ENCODE results near the gene VOPP1. TPM values are rescaled to one million over a fixed set of nuclear protein-coding genes. Genes with fewer than 3 reads are reported as not detected.

Gene VOPP1
- total RNA-seq, 2 donors from 2014 or later: 88.9 to 131 TPM

GRCh38 chr7:55441774-55442522, 130.4 kb downstream of the VOPP1 start:
- Histone ChIP-seq H3K4me3 (no peak overlapping the region), H3K4me1 (ENCODE audit: control insufficient read depth in 1 of 2, low read depth in 2 of 2) (peaks cover 0 to 8% of the 10 kb centered on the region in 2 donors), H3K36me3 (no peaks in the 10 kb centered on the region), H3K9me3 (no peaks in the 10 kb centered on the region), H3K27ac (no peak overlapping the region), H3K27me3 (replicated peaks; ENCODE audit: insufficient read depth) (no peaks in the 10 kb centered on the region)
- ATAC-seq (ENCODE audit: insufficient number of reproducible peaks, low FRiP score, low read depth): peak; percentile 55
- TF ChIP-seq CTCF (IDR thresholded peaks at IDR 0.05): no peak
- DNase-seq (ENCODE audit: low spot score): no peak

- H3K27ac ChIP-seq: no peak overlapping the region
- ATAC-seq (ENCODE audit: insufficient number of reproducible peaks, low FRiP score, low read depth): no peak
- TF ChIP-seq CTCF (IDR thresholded peaks at IDR 0.05): no peak
Observed at GRCh38 chr7:55441002-55441401, 131.3 kb downstream of the VOPP1 start.

GRCh38 chr7:55440040-55440690, 132.1 kb downstream of the VOPP1 start:
- no peaks in the 10 kb centered on the region for H3K27me3 ChIP-seq (replicated peaks; ENCODE audit: insufficient read depth)
- DNase-seq (ENCODE audit: low spot score) (no peak), ATAC-seq (ENCODE audit: insufficient number of reproducible peaks, low FRiP score, low read depth) (no peak)
- no peak overlapping the region for H3K27ac ChIP-seq
- H3K9me3 ChIP-seq: no peaks in the 10 kb centered on the region
- H3K4me3 ChIP-seq: no peak overlapping the region
- peaks cover 0 to 8% of the 10 kb centered on the region in 2 donors for H3K4me1 ChIP-seq (ENCODE audit: control insufficient read depth in 1 of 2, low read depth in 2 of 2)
- H3K36me3 ChIP-seq: no peaks in the 10 kb centered on the region
- no peak for TF ChIP-seq CTCF (IDR thresholded peaks at IDR 0.05)

More at GRCh38 chr7:55441002-55441401, 131.3 kb downstream of the VOPP1 start:
- no peak for DNase-seq (ENCODE audit: low spot score)
- Histone ChIP-seq H3K4me3 (no peak overlapping the region), H3K27me3 (replicated peaks; ENCODE audit: insufficient read depth) (no peaks in the 10 kb centered on the region), H3K36me3 (no peaks in the 10 kb centered on the region), H3K9me3 (no peaks in the 10 kb centered on the region), H3K4me1 (ENCODE audit: control insufficient read depth in 1 of 2, low read depth in 2 of 2) (peaks cover 0 to 8% of the 10 kb centered on the region in 2 donors)

GRCh38 chr7:55439627-55440026, 132.7 kb downstream of the VOPP1 start:
- DNase-seq (ENCODE audit: low spot score) (no peak), ATAC-seq (ENCODE audit: insufficient number of reproducible peaks, low FRiP score, low read depth) (no peak)
- H3K4me1 ChIP-seq (ENCODE audit: control insufficient read depth in 1 of 2, low read depth in 2 of 2): peaks cover 0 to 8% of the 10 kb centered on the region in 2 donors
- H3K4me3 ChIP-seq: no peak overlapping the region
- H3K27ac ChIP-seq: no peak overlapping the region
- no peaks in the 10 kb centered on the region for H3K27me3 ChIP-seq (replicated peaks; ENCODE audit: insufficient read depth)
- no peak for TF ChIP-seq CTCF (IDR thresholded peaks at IDR 0.05)
- no peaks in the 10 kb centered on the region for H3K36me3 ChIP-seq
- no peaks in the 10 kb centered on the region for H3K9me3 ChIP-seq

- DNase-seq (ENCODE audit: low spot score) (no peak), ATAC-seq (ENCODE audit: insufficient number of reproducible peaks, low FRiP score, low read depth) (no peak)
- H3K27me3 ChIP-seq (replicated peaks; ENCODE audit: insufficient read depth): no peaks in the 10 kb centered on the region
- no peak overlapping the region for H3K4me3 ChIP-seq
- H3K27ac ChIP-seq: no peak overlapping the region
- H3K4me1 ChIP-seq (ENCODE audit: control insufficient read depth in 1 of 2, low read depth in 2 of 2): peaks cover 0 to 8% of the 10 kb centered on the region in 2 donors
- H3K9me3 ChIP-seq: no peaks in the 10 kb centered on the region
- H3K36me3 ChIP-seq: no peaks in the 10 kb centered on the region
- no peak for TF ChIP-seq CTCF (IDR thresholded peaks at IDR 0.05)
Observed at GRCh38 chr7:55438757-55439525, 133.4 kb downstream of the VOPP1 start.
